SK-N-SH (cell line): ENCODE results near the gene SRGAP1.

ENCODE experiments used
- SIN3A ChIP-seq: IDR thresholded peaks from 2 replicates; pipeline ENCODE4 v1.6.1; 2012; ENCODE audit warnings: low read depth, mild to moderate bottlenecking, low read length, moderate library complexity, borderline replicate concordance
- USF1 ChIP-seq: IDR thresholded peaks from 2 replicates; pipeline ENCODE4 v1.4.0; 2012; ENCODE audit warnings: low read depth, borderline replicate concordance
- TF ChIP-seq, protein P1 (sequence below): fragments of 200-600 bp; sonication (generic); IDR thresholded peaks from 2 replicates; pipeline ENCODE4 v1.6.1; 2017; ENCODE audit warnings: antibody characterized with exemption, mild to moderate bottlenecking, moderate library complexity
- TF ChIP-seq, protein P2 (sequence below): IDR thresholded peaks from 2 replicates; pipeline ENCODE4 v1.6.1; 2012; ENCODE audit warnings: mild to moderate bottlenecking, low read depth, low read length, moderate library complexity
- TF ChIP-seq, protein P3 (sequence below): IDR thresholded peaks from 2 replicates; pipeline ENCODE4 v1.4.0; 2012; ENCODE audit warnings: low read depth

- TF ChIP-seq USF1 (no peak), SIN3A (no peak)
- TF ChIP-seq, protein P1, sequence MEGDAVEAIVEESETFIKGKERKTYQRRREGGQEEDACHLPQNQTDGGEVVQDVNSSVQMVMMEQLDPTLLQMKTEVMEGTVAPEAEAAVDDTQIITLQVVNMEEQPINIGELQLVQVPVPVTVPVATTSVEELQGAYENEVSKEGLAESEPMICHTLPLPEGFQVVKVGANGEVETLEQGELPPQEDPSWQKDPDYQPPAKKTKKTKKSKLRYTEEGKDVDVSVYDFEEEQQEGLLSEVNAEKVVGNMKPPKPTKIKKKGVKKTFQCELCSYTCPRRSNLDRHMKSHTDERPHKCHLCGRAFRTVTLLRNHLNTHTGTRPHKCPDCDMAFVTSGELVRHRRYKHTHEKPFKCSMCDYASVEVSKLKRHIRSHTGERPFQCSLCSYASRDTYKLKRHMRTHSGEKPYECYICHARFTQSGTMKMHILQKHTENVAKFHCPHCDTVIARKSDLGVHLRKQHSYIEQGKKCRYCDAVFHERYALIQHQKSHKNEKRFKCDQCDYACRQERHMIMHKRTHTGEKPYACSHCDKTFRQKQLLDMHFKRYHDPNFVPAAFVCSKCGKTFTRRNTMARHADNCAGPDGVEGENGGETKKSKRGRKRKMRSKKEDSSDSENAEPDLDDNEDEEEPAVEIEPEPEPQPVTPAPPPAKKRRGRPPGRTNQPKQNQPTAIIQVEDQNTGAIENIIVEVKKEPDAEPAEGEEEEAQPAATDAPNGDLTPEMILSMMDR: no peak
- TF ChIP-seq, protein P2, sequence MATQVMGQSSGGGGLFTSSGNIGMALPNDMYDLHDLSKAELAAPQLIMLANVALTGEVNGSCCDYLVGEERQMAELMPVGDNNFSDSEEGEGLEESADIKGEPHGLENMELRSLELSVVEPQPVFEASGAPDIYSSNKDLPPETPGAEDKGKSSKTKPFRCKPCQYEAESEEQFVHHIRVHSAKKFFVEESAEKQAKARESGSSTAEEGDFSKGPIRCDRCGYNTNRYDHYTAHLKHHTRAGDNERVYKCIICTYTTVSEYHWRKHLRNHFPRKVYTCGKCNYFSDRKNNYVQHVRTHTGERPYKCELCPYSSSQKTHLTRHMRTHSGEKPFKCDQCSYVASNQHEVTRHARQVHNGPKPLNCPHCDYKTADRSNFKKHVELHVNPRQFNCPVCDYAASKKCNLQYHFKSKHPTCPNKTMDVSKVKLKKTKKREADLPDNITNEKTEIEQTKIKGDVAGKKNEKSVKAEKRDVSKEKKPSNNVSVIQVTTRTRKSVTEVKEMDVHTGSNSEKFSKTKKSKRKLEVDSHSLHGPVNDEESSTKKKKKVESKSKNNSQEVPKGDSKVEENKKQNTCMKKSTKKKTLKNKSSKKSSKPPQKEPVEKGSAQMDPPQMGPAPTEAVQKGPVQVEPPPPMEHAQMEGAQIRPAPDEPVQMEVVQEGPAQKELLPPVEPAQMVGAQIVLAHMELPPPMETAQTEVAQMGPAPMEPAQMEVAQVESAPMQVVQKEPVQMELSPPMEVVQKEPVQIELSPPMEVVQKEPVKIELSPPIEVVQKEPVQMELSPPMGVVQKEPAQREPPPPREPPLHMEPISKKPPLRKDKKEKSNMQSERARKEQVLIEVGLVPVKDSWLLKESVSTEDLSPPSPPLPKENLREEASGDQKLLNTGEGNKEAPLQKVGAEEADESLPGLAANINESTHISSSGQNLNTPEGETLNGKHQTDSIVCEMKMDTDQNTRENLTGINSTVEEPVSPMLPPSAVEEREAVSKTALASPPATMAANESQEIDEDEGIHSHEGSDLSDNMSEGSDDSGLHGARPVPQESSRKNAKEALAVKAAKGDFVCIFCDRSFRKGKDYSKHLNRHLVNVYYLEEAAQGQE: no peak
- TF ChIP-seq, protein P3, sequence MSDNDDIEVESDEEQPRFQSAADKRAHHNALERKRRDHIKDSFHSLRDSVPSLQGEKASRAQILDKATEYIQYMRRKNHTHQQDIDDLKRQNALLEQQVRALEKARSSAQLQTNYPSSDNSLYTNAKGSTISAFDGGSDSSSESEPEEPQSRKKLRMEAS: no peak
Measured at GRCh38 chr12:63957496-63957895, 113.0 kb downstream of the SRGAP1 start.
